GM21619 (cell line): Measurements from ENCODE around the gene SHC2.
"Not testable (repeated sequence)": the region's sequence is repeated elsewhere in the genome, so short reads cannot be mapped to it uniquely, and the experiment has no call there.

Experiments
- ATAC-seq: cut with Tn5 transposase; IDR thresholded peaks from one replicate; pipeline ENCODE4 v1.9.1; 2021; ENCODE audit not compliant: unreplicated experiment

Gene SHC2

DNA sequence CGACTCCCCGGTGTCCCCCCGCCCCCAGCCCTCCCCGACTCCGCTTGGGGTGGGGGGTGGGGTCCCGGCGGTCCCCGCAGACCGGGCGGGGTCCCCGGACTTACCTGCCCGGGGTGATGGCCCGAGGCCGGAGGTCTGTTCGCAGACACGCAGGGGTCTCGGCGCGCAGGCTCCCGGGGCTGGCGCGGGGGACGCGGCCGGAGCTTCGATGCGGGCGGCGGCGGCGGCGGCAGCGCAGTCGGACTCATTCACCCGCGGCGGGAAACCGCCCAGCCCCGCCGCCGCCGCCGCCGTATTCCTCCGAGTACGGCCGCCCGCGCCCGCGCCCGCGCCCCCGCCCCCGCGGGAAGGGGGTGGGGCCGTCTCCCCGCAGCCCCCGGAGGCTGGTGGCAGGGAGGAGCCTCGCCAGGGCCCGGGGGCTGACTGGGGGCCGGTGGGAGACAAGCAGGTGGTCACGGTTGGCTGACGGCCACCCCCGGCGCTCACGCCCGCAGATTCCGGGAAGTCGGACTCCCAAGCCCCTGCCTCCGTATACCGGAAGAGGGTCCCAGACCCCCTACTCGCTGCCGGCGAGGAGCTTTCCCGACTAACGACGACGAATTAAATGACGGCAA is 51.8 kb downstream of the SHC2 start, which contains the start of gene C2CD4C:
C2CD4C (minus strand) TSS at position 246 of the 614 bp plus-strand sequence. CDS start 786 bp downstream, outside the sequence.
- ATAC-seq: no peak

DNA sequence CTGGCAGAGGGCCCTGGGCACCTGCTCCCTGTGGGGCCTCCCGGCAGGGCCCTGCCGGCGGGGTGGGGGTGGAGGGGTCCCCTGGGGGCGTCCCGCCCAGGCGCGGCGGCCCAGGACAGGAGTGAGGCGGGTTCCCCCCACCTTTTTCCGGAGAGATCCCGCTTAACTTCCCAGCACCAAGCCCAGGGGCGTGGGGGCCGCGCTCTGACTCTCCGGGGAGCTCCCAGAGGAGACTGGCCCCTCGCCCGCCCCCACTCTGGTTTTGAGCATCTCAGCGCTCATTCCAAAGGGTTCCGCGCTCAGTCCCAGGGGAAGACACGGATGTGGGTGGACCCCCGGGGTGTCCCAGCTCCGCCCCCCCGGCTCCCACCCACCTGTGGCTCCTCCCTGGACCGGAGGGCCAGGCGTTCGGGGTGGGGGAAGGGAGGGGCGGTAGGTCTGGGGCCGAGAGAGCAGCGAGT is 52.4 kb downstream of the SHC2 start:
- no peak for ATAC-seq

DNA sequence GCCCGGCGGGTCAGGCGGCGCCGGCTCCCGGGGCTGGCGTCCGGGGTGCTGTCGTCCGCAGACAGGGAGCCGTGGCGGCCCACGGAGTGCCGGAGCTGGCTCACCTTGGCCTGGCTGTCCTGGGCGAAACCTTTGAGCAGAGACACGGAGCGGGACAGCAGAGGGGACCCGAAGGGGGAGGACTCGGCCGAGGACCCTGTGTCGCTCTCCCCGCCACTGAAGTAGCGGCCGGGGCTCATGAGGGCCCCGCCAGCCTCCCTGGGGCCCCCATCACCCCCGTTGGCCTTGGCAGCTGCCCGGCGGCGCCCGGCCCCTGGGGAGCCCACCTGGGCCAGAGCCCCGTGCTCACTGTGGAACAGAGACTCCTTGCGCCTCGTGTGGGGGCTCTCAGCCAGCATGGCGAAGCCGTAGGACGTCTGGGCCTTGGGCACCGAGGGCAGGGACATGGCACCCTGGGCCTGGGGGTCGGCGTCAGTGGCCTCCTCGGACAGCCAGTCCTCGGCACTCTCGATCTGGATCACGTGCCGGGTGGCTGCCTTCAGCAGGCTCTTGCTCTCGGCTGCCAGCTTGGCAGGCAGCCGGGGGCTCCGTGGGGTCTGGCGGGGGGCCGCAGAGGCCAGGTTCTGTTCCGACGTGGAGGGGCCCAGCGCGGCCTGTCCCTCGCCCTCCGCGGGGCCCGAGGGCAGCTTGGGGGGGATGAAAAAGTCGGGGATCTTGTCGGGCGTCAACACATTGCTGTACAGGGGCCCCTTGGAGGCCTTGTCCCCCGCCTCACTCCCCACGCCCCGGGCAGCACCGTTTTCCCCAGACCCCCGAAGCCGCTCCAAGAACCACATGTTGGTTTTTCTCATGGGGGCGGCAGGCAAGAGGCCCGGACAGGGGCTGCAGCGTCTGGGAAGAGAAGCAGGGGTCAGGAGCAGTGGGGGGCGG is 53.1 kb downstream of the SHC2 start:
- no peak for ATAC-seq

DNA sequence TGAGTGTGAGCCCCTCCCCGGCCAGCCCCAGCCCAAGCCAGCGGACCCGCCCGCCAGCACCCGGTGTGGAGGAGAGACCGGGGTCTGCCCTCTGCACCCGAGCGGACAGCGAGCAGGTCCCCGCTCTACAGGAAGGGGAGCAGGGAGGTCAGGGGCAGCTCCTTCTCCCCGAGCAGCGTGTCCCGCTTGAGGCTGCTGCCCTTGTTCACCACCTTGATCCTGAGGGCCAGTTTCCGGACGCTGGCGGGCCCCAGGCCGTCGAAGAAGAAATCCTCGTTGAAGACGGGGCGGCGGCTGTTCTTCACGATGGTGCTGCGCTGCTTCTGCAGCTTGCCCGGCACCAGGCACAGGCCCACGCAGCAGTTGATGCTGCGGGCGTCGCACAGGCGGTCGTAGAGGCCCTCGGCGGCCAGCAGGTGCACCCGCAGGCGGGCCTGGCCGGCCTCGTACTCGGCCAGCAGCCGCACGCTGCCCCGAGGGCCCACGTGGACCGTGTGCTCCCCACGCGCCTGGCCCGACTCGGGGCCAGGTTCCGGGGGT is 53.8 kb downstream of the SHC2 start:
- no peak for ATAC-seq

DNA sequence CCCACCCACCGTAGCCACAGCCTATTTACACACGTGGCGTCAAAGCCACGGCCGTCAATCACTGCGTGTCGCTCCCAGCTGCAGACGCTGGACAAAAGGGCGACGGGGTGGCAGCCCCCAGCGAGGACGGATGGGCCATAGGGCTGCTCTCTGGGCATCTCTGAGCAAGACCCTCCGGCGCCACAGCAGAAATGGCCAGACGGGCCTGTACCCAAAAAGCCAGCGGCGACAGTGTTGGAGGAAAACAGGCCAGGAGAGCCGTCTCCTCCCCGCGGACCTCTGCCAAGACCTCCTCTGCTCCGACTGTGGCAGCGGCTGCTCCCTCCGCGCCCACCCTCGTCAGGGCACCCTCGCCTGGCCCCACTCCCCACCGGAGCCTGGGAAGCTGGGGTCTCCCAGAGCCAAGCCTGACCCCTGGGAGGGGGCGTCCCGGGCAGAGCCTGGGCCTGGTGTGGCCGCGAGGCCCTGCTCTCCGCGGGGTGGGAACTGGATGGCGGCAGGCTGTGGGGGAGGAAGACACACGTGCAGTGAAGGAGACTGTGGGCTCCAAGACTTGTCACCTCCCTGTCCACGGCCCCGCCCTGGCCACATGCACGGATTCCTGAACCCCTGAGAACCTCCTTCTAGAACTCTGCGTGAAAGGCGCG is 54.6 kb downstream of the SHC2 start:
- no peak for ATAC-seq

DNA sequence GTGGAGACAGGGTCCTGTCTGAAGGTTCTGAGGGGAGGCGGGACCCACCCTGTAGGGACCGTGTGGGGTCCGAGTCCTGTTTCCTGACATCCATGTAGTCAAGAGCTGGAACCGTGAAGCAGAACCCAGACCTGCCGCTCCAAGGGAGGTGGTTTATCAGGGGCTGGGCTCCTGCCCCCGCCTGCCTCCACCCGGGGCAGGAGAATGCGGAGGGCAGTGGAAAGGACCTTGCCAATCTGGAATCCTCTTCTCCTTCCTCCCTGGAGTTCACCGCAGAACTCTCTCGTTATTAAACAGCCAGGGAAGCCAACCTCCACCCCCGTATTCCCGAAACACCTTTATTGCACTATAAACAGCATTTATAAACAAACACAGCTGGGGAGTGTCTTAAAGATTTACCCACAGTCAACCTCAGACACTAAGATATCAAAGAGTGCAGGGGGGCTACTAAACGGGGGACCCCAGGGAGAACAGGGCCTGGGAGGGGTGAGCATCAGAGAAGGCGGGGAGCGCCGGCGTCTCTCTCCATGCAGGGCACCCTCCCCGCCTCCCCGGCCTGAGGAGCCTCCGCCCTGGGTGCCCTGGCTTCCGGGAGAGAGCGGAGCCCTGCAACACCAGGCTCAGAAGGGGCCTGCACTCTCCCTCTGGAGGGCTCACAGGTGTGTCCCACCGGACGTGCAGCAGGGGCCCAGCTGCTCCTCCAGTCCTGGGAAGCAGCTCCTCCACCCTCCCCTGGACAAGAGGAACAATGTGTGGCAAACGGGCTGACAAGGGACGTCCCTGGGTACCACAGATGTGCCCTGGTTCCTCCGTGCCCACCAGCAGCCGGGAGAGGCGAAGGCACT is 55.5 kb downstream of the SHC2 start:
- no peak for ATAC-seq

DNA sequence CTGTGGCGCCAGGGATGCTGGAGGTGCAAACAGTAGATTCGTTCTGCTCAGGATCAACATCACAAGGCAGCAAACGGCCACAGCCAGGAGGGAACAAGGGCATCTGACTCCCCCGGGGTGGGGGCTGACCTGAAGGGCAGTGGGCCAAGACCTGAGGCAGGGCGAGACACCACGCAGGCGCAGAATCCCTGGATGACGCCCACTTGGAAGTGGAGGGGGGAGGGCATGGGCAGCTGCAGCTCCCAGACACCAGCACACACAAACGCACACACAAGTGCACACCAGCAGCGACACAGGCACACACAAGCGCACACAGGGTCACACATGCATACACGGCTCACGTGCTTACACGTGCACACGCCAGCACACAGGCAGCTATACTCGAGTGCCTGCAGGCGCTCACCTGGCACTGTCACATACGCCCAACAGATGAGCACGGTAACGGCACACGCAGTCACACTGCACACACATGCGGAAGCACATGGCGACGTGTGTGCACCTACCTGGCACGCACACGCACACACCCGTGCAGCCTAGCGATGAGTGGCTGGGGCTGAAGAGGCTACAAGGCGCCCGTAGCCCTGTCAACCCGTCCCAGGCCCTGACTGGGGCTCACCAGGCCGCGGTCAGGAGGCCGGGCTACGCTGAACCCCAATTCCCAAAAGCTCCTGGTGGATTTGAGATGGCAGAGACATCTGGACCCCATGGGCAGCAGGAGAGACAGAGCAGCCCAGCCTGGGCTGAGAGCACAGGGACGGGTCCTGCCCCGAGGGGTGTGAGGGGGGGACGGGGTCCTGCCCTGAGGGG is 57.4 kb downstream of the SHC2 start:
- ATAC-seq: no peak

DNA sequence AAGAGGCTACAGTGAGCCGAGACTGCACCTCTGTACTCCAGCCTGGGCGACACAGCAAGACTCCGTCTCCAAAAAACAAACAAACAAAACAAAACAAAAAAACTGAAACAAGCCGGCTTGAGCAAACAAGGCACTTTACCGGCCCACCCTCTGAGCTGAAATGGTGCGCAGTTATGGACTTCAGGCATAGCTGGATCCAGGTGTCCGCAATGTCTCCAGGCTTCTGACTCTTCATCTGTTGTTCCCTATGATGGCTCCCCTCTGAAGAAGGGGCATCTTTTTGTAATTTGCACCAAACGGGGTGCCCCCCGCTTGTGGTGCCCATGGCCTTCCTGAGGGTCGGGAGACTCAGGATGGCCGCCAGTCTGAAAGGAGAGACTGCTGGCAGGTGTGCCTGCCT is 58.0 kb downstream of the SHC2 start:
- ATAC-seq: no peak

DNA sequence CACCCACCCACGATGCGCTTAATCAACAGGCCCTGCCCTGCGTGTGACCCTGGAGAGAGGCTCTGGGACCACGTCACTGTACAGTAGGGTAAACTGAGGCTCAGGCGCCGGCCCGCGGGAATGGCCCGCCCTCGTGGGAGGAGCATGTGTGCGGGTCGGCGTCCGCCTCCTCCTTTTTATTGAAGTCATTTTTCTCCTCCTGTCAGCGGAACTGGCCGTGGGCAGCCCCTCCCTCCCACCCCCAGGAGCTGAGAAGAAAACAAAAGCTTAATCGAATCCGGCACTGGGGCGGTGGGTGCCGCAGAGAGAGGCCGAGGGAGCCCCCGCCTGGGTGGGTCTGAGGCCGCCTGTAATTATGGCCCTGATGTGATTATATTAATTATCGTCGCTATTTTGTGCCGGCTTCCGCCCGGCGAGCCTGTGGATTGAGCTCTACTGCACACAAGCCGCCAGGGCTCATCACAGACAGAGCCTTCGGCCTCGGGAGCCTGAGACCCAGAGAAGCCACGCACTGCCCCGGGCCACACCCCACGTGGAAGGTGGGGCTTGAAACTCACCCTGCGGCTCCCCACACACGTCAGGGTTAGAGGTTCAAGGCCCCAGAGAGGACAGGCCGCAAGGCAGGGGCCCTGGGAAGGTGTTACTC is 58.8 kb downstream of the SHC2 start:
- no peak for ATAC-seq

DNA sequence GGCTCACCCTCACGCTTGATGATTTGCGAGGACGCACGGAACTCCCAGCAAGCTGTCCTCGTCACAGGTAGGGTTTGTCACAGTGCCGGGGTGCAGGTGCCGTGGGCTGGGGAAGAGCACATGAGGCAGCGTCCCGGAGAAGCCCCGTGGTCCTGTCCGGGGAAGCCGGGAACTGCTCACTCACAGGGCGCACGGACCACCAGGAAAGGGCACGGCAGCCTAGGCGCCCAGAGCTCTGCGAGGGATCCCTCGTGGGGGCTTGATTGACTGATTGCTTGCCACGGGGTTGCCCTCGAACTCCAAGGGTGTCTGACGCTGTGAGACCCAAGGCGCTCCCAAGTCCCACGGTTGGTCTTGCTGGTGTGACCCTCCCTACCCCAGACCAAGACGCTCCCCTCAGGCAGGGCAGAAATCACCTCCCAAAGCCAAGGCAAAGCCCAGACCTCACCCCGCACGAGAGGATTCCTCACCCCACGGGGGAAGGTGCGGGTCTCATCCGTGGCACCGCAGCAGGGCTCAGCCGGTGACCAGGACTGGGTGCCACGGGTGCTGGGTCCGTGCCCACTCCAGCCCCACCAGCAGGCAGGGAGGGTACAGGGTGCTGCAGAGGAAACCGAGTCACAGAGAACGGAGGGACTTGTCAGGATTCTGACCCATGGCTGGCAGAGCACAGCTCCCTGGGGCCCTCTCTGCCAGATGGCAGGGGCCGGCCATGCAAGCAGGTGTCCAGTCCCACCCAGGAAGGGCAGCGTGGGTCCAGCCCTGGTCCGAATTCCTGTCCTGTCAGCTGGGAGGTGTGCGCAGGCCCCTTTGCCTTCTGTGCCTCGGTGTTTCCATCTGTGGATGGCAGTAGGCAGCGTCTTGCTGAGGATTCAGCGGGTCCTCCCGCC is 59.6 kb downstream of the SHC2 start:
- no peak for ATAC-seq

DNA sequence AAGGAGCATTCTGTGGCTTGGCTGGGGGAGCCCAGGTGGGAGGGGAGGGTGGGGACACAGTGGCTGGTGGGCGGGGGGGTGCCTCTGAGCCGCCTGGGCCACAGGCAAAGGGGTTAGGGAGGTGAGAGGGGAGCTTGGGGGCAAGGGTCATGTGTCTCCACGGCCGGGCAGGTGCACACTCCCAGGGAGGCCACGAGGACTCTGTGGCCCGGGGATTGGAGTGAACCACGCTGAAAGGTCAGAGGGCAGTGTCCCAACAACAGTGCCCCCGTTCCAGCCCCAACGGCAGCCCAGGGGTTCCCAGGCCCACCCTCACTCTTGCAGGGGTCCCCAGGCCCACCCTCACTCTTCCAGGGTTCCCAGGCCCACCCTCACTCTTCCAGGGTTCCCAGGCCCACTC is 61.5 kb downstream of the SHC2 start:
- no peak for ATAC-seq

DNA sequence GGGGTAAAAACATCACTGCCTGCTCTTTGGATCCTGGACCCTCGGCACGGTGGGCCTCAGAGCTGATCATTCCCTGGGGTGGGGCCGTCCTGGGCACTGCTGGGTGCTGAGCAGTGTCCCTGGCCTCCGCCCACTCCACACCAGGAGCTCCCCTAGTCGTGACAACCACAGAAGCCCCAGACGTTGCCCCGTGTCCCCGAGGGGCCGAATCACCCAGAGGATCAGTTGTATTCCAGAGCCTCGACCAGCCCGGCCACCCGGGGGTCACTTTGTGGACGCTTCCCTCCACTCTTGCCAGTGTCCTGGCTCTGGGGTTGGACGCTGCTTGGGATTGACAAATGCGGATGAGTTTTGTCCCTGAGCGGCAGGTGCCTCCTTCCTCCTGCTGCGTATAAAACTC is 62.1 kb downstream of the SHC2 start:
- ATAC-seq: no peak

DNA sequence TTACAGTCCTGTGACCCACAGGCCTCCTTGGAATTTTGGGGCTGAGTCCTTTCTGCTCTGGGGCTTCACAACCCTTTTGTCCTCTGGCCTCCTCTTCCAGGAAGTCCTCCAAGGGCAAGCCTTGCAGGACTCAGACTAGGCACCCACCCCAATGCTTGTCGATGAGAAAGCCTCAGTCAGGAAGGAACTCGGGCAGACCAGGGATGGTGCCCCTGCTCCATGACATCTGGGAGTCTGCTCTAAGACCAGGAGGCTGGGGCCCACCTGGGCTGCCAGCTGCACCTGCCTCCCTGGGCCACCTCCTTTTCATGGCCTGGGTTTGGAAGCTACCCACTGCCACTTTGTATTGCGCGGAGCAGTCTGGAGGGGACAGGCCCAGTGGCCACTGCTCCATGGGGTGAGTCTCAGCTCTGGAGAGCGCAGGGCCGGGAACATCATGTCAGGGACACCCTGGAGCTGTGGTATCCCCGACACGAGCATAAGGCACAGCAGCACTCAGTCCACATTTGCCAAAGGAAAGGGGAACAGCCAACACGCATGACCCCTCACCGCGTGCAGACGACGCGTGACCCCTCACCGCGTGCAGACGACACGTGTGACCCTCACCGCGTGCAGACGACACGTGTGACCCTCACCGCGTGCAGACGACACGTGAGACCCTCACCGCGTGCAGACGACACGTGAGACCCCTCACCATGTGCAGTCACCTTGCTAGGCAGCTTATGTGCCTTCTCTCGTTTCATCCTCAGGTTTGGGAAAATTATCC is 62.7 kb downstream of the SHC2 start:
- no peak for ATAC-seq

DNA sequence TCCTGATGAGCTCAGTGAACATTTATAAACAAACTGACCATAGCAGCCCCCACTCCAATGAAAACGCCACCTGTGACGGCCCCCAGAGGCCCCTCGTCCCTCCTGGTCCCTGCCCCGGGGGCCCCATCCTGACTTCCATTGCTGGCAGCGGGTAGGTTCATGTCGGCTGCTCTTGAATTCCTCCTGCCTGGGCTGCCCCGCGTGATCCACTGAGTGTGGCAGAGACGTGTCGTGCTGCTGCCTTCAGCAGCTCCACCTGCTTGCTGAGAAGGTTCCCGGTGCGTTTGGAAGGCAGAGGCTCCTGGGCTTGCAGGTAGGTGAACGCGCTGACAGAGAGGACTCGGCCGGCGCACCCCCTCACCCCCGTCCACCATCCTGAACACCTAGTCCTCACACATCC is 63.5 kb downstream of the SHC2 start:
- ATAC-seq: no peak

DNA sequence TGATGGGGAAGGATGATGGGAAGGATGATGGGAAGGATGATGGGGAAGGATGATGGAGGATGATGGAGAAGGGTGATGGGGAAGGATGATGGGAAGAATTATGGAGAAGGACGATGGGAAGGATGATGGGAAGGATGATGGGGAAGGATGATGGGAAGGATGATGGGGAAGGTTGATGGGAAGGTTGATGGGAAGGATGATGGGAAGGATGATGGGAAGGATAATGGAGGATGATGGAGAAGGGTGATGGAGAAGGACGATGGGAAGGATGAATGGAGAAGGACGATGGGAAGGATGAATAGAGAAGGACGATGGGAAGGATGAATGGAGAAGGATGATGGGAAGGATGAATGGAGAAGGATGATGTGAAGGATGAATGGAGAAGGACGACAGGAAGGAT is 65.4 kb downstream of the SHC2 start:
- no peak for ATAC-seq

DNA sequence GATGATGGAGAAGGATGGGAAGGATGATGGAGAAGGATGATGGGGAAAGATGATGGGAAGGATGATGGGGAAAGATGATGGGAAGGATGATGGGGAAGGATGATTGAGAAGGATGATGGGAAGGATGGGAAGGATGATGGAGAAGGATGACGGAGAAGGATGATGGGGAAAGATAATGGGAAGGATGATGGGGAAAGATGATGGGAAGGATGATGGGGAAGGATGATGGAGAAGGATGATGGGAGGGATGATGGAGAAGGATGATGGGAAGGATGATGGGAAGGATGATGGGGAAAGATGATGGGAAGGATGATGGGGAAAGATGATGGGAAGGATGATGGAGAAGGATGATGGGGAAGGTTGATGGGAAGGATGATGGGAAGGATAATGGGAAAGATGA is 66.0 kb downstream of the SHC2 start:
- not testable (repeated sequence) for ATAC-seq

DNA sequence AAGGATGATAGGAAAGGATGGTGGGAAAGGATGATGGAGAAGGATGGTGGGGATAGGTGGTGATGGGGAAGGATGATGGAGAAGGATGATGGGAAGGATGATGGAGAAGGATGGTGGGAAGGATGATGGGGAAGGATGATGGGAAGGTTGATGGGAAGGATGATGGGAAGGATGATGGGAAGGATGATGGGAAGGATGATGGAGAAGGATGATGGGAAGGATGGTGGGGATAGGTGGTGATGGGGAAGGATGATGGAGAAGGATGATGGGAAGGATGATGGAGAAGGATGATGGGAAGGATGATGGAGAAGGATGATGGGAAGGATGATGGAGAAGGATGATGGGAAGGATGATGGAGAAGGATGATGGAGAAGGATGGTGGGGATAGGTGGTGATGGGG is 67.3 kb downstream of the SHC2 start:
- not testable (repeated sequence) for ATAC-seq
